Activated CD8-positive, alpha-beta memory T cell treated with anti-CD3 and anti-CD28 coated beads for 4 hours (primary cell): Measurements from ENCODE around the gene UNC13C.
"Not testable (repeated sequence)": the region's sequence is repeated elsewhere in the genome, so short reads cannot be mapped to it uniquely, and the experiment has no call there.

Experiments used
- DNase-seq, 2 donors: peaks; one replicate each; pipeline ENCODE4 v3.0.0-alpha.2; 2020; ENCODE audit warnings: low read depth in 2 of 2

Gene UNC13C

DNA sequence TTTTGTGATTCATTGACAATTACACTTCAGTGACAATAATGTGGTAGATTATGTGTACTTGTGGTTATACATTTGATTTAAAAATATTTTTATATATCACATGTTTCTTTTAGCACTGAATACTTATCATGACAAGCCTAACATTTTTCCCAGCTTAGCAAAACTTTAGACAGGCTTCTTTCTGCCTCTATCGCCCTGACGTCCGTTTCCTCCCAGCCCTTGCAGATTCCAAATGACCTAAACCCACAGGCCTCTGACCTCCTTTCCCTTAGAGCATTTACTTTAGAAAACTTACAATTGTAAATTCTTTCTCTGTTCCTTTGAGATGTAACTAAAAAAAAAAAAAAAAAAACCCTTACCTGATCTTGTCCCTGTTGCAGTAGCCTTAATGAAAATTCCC is 326.1 kb downstream of the UNC13C start:
- no peak for DNase-seq

DNA sequence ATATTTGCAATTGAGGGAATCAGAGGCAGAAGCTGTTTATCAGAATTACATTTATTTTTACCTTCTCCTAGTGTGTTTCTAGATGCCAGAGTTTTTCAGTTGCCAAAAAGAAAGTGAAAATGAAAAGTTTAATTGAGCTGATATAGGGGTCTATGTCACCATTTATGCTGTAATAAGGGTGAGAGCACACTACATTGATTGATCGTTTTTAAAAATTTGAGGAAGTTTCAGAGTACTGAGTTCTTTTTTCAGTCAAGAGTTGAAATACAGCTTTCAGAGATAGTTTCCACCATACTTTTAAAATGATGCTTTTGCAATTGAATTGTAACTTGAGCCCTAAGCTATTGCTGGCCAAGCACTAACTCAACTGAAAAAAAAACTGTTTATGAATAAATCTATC is 326.9 kb downstream of the UNC13C start:
- DNase-seq: no peak

DNA sequence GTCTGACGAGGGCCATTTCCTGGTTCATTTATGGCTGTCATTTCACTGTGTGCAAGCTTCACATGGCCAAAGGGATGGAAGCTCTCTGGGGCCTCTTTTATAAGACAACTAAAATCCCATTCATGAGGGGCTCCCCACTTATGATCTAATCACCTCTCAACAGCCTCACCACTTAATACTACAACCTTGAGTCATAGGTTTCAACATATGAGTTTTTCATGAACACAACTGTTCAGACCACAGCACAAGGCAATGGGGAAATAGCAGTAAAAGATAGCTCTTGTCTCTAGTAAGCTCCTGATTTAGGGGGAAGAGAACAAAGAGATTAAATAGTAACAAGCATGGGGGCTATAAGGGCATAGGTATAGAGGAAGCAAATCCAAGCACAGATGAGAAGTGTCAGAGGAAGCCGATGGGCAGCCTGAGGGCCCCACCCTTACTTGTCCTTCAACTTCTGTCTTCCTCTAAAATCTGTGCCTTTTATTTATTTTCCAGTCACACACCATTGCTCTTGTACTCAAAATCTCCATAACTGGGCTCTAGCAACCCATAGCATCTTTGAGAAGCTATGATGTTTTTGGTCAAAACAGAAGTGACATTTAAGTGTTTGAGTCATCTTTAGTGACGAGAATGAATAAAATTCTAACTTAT is 329.1 kb downstream of the UNC13C start:
- DNase-seq: no peak

DNA sequence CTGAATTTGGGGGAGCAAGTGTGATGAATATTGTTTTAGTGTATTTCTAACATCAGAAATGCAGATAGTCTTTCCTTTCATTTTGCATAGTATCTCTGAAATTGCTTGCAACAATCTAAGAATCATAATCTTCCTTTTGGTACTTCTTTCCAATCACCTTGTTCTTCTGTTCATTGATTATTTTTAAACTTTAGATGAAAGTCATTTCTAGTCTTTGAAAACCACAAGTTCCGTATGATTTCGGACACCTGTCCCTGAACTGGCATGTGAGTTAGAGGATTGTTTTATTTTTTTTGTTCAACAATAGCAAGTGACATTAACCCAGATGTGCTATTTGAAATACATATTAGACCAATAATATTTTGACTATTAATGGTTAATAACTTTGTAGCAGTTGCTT is 329.7 kb downstream of the UNC13C start:
- no peak for DNase-seq

DNA sequence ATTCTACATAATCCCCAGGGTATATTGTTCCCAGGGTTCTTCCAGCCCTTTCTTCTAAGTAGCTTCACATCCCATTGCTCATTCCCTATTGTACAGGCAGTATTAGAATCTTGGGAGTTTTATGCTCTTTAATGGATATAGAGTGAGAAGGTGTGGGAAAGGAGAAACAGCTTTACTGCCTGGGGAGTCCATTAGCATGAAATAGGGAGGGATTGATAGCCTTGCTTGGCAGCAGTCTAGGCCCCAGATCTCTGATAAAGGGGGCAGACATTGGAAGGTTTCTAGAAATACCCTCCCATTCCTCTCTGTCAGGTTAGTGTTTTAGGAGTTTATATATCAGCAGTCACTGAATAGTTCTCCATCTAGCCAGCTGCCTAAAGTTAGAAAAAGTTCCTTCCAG is 334.3 kb downstream of the UNC13C start:
- DNase-seq: no peak

DNA sequence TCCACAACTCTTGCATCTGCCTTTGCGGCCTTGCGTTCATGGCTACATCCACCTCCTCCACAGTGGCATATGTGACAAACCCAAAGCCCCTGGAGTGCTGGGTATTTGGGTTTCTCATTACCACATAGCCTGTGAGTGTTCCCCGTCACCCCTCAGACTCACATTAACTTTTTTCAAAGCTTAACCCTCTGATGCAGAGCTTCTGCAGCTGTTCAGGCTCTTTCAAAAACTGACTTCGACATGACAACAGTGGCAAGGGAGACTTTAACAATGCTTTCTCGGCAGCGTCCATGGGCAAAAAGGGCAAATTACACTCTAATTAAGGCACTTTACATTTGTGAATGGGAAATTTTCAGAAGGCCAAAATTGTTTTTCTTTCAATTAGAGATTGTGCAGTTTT is 343.2 kb downstream of the UNC13C start:
- DNase-seq: no peak

DNA sequence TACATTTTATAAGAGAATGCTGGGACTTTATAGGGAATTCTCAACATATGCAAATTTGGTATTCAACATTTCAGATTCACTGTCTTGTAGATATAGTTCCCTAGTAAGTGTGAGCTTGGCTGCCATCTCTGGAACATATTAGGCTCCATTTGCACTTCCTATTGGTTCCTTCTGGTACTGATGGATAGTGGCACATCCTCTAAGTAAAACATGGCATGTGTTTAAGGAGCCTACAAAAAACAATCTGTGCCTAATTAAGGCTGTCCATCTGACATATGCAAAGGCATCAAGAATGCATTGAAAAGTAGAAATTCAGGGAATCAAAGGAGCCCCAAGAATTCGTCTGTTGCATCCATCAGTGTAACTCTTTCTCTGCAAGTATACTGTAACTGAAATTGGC is 344.1 kb downstream of the UNC13C start:
- DNase-seq: no peak

DNA sequence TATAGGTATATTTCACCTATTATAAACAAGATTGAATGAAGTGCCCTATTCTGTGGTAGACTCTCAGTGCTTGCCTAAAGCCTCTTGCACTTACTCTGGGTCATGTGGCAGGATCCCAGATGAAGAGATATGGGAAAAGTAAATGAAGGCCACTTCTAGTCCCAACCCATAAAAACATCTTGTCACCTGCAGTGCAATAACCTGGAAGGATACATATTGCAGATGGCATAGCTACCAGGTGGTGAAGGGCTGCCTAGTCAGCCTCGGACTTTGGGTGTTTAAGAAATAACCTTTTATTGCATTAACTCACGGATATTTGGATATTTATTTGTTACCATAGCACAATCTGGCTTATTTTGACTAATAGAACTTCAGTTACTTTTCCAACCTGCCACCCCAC is 367.1 kb downstream of the UNC13C start:
- no peak for DNase-seq

DNA sequence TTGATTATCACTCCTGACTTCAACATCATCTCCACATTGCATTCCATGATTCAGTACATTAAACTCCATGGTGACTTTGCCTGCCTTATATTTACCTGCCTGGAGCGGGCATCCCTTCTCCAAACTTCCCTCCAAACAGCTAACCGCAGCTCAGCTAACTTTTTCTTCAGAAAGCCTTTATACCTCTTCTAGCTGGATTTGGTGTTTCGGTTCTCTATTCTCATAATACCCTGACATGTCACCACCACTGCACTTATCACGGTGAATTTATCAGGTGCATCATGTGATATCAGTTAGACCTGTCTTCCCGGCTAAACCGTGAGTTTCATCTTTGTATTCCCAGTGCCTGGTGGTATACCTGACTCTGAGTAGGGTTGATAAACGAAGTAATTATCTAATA is 367.6 kb downstream of the UNC13C start:
- no peak for DNase-seq

DNA sequence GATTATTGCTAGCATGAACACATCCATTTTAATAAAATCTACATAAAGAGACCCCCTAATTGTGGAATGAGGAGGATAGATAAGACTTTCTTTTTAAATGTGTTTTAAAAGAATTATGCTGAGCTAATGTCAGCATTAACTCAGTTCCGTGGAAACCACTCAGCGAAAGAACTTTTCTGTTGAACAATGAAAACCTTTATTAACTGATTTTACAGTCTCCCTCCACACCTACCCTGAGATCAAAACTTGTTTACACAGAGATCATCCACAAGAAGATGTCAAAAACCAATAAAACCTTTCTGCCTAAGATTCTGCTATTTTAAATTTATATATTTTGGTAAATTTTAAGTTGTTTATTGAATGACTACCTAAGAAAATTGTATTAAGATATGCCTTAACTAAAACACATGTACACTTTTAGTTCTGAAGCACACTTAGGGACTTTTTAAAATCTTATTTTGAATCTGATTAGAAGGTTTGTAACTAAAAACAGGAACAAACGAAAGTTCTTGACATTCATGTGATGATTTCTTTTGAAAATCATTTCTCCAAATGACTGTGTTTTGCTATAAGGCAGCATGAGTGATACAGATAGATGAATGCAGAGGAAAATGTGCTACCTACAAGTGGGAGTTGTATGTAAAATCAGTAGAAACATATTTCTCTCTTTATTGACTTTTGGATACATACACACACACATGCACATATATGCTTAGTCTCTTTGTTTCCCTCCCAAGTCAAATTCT is 369.0 kb downstream of the UNC13C start:
- DNase-seq: no peak

DNA sequence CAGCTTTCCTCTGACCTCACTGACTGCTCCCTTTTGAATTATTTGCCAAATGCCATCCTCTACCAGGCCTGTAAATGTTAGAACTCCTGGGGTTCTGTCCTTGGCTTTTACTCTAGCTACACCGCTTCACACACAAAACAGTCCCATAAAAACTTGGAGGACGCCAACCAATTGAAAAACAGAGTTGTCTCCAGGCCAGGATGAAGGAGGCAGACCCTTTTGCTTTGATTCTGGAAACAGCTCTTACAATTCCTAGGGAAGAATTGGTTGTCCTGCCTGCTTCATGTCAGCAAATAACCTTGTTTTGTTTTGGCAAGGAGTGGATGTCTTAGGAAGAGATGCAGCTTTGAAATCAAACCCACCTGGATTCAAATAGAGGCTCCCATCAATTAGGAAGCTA is 375.5 kb downstream of the UNC13C start:
- DNase-seq: no peak

DNA sequence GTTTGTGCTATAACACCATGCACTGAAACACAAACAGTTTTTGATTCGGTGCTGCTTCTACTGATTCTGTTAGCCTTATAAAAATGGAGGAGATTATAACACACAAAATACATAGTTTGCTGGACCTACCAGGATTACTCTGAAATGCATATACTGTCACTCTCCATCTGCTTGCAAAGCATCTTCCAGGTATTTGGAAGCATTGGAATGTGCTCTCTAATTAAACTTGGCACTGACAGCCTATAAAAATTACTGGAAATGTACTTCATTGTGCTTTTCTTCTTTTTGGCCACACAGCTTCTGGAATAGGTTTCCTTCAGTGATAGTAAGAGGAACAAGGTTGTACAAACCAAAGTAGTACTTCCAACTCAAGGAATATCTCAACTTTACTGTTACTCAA is 376.1 kb downstream of the UNC13C start:
- no peak for DNase-seq

DNA sequence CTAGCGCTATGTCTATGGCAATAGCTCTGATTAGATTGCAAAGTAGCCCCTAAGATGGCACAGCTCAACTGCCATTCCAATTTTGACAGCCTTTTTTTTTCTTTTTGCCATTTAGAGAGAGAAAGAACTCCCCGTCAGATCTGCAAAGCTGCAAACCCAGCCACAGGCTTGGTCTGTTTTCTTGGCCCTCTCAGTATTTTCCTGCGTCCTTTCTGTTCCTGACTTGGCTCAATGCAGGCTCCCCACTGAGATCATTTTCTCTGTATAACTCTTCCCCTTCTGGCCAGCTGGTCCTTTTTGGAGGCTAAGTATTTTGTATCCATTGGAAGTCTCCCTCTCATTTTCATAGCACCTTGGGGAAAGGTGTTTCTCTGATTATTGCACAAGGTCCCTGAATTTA is 386.7 kb downstream of the UNC13C start:
- no peak for DNase-seq

DNA sequence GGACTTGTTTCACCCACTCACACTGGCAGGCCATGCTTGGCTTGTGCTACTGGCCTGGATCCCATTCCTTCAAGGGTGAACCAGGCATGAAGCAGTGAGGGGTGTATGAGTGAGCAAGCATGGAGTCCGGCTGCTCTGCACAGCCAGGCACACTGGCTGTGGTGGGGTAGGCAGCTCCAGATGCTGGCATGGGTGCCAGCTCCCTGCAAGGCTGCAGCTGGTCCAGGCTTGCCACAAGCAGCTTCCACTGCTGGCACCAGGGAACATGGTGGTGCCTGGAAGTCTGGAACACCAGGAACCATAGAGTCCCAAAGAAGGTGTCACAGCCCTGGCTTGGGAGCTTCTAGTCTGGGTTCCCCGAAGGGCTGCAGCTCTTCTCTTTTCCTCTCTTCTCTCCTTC is 395.1 kb downstream of the UNC13C start:
- no peak for DNase-seq

DNA sequence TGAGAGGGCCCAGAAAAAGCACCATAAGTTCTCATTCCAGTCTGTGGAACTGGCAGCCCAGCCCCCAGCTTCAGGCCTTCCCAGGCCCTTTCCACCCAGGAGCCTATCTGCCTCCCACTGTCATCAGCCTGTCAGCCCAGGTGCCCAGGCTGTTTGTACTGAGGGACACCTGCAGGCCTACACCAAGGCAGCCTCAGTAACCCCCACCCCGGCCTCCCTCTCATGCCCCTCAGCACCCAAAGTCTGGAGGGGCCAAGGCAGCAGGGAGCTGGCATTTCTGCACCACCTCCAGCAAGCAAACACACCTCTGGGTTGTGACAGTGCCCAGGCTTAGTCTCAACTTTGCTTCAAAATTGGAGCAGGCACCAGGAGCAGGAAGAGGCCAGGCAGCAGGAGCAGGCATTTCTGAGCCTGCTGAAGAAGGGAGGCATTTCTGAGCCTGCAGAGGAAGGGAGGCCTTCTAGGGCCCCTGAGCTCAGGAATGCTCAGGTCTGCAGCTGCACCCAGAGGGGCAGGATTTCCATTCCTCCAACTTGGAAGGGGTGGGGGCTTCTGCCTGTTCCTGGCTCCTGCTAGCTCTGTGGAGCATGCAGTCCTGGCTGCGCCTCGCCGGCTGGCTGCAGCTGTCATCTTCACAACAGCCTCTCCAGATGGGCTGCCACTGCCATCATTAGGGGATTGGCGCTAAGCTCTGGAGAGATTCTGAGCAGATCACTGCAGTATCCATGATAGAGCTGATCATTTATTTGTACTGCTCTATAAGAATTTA is 396.1 kb downstream of the UNC13C start:
- no peak for DNase-seq

DNA sequence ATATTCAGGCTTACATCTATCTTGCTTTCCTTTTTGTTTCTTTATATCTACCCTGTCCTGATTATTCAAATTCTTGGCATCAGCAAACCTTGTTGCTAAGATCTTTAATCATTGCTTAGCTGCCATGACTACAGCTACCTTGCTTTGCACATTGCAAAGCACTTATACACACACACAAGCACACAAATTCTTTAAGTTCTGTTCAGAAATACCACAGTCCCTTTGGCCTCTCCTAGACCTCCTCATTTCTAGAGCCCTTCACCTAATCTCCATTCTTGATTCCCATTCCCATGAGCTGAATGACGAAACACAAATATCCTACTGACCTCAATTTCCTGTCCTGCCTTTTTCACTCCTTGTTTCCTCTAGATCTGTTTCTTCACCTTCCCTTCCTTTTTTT is 409.6 kb downstream of the UNC13C start:
- no peak for DNase-seq

DNA sequence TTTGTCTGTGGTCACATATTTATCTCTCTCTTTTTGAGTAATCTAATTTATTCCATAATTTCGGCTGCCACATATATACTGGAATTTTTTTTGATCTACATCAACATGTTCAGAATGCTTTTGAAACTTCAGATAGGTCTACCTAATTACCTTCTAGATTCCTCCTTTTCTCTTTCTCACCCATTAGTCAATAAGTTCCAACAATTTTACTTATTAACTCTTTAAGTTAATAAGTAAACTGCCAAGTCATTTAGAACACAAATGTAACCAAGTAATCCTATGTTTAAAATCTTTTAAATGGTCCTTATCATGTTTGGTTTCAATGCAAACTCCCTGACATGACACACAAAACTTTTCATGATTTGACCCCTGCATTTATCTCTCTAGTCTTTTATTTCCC is 410.5 kb downstream of the UNC13C start:
- DNase-seq: no peak

DNA sequence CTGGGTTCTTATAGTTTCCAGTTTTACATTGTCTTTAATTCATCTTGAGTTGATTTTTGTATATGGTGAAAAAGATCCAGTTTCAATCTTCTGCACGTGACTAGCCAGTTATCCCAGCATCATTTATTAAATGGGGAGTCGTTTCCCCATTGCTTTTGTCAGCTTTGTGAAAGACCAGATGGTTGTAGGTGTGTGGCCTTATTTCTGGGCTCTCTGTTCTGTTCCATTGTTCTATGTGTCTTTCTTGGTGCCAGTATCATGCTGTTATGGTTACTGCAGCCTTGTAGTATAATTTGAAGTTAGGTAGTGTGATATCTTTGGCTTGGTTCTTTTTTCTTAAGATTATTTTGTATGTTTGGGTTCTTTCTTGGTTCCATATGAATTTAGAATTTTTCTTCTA is 432.2 kb downstream of the UNC13C start:
- no peak for DNase-seq

DNA sequence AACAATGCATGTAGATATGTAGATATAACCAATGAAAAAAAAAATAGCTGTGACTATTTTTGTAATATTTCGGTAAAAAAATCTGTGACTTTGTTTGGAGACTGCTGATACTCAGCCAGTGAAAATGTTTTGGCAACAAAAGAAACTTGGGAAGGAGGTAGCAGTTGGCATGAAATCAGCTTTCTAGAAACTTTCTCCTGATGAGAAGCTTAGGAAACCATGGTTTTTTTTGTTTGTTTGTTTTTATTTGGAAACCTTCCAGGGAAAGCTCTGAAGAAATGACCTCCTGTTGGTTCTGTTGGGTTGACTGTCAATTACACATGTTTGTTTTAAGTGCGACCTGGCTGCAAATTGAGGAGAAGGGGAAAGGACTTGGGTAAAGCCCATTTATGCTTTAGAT is 445.9 kb downstream of the UNC13C start:
- DNase-seq: no peak

DNA sequence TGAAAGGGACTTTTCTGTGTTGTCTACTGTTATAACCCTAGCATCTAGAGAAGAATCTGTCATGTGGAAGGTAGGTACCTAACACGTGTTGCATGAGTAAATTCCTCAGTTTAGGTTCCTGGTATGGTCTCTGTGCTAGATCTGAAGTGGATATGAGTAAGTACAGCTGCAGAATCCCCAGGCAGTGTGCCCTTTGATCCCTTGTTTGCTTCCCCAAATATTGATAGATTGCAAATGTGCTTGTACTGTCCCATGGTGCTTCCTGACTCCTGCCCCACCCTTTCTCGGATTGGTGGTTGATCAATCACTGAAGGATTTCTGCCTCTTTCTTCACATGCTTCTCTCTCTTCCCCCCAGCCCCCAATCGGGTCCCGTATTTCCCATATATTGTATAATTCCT is 450.4 kb downstream of the UNC13C start:
- DNase-seq: no peak

DNA sequence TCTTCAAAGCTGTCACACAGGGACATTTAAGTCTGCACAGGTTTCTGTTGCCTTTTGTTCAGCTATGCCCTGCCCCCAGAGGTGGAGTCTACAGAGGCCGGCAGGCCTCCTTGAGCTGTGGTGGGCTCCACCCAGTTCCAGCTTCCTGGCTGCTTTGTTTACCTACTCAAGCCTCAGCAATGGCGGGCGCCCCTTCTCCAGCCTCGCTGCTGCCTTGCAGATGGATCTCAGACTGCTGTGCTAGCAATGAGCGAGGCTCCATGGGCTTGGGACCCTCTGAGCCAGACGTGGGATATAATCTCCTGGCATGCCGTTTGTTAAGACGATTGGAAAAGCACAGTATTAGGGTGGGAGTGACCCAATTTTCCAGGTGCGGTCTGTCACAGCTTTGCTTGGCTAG is 472.0 kb downstream of the UNC13C start:
- not testable (repeated sequence) for DNase-seq

DNA sequence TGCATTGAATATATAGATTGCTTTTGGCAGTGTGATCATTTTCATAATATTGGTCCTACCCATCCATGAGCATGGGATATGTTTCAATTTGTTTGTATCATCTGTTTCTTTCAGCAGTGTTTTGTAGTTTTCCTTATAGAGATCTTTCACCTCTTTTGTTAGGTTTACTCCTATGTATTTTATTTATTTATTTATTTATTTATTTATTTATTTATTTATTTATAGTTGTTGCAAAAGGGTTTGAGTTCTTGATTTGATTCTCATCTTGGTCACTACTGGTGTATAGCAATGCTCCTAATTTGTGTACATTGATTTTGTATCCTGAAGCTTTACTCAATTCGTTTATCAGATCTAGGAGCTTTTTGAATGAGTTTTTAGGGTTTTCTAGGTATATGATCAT is 478.2 kb downstream of the UNC13C start:
- no peak for DNase-seq

DNA sequence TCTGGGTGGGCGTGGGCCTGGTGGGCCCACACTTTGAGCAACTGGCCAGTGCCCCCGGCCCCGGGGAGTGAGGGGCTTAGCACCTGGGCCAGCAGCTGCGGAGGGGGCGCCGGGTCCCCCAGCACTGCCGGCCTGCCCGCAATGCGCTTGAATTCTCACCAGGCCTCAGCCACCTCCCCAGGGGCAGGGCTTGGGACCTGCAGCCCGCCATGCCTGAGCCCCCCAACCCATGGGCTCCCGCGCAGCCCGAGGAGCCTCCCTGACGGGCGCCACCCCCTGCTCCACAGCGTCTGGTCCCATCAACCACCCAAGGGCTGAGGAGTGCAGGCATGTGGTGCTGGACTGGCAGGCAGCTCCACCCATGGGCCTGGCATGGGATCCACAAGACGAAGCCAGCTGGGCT is 484.3 kb downstream of the UNC13C start:
- no peak for DNase-seq
